Naive thymus-derived CD4-positive, alpha-beta T cell (primary cell): Measurements from ENCODE around the gene FAXDC2. TPM values are rescaled to one million over a fixed set of nuclear protein-coding genes. Genes with fewer than 3 reads are reported as not detected.
A peak's percentile ranks its signal among the peaks of the same experiment; 100 is the strongest.

Source experiments
- ATAC-seq: fragments of 150-1000 bp; cut with Tn5 transposase; 2 replicates; pipeline ENCODE4 v1.10.0; 2021; ENCODE audit warnings: mild to moderate bottlenecking, moderate library complexity
- CTCF ChIA-PET: fragments of 350-600 bp; sonication (Branson Sonifier 250); formaldehyde crosslinking; loops from one replicate; lab custom pipeline; 2021; ENCODE audit warnings: antibody characterized with exemption; lab: Charles Lee
- POLR2A ChIA-PET: fragments of 350-600 bp; sonication (Branson Sonifier 250); formaldehyde crosslinking; loops from one replicate; lab custom pipeline; 2021; ENCODE audit warnings: antibody characterized with exemption, inconsistent platforms; lab: Charles Lee
- DNase-seq, 9 donors: peaks; one replicate each; pipeline versions ENCODE4 v3.0.0 to v3.0.0-alpha.2; 2020 to 2022; ENCODE audit warnings: mixed read lengths in 1 of 9
- H3K27ac ChIP-seq: one replicate; pipeline ENCODE4 v1.7.0; 2013; ENCODE audit warnings: mild to moderate bottlenecking, low read depth, low read length, moderate library complexity
- H3K27me3 ChIP-seq, 2 donors: one replicate each; pipeline ENCODE4 v1.7.0; 2013; ENCODE audit warnings: low read length in 2 of 2, mild to moderate bottlenecking in 2 of 2, moderate library complexity in 2 of 2; ENCODE audit not compliant: control insufficient read depth in 2 of 2, insufficient read depth in 2 of 2
- H3K36me3 ChIP-seq, 3 experiments: 1 replicate in 2 of 3; 2 replicates in 1 of 3; pipeline ENCODE4 v1.7.0; 2013; ENCODE audit warnings: low read length in 3 of 3, mild to moderate bottlenecking in 3 of 3, moderate library complexity in 1 of 3; ENCODE audit not compliant: insufficient read depth in 3 of 3, control insufficient read depth in 2 of 3
- H3K4me1 ChIP-seq, 2 donors: one replicate each; pipeline ENCODE4 v1.7.0; 2013; ENCODE audit warnings: low read length in 2 of 2, mild to moderate bottlenecking in 2 of 2, moderate library complexity in 1 of 2; ENCODE audit not compliant: control insufficient read depth in 2 of 2, insufficient read depth in 2 of 2
- H3K4me3 ChIP-seq: 2 replicates; pipeline ENCODE4 v1.7.0; 2013; ENCODE audit warnings: mild to moderate bottlenecking, low read length
- H3K9me3 ChIP-seq, 3 experiments: 1 replicate in 2 of 3; 2 replicates in 1 of 3; pipeline ENCODE4 v1.7.0; 2013; ENCODE audit warnings: low read length in 3 of 3; ENCODE audit not compliant: control insufficient read depth in 2 of 3
- H3K27ac Mint-ChIP-seq, 9 donors: one replicate each; pipeline ENCODE4 v1.8.0; 2020 to 2022; ENCODE audit warnings: mixed read lengths in 9 of 9, mild to moderate bottlenecking in 8 of 9, moderate library complexity in 5 of 9, inconsistent platforms in 2 of 9
- H3K27me3 Mint-ChIP-seq, 5 donors: one replicate each; pipeline ENCODE4 v1.8.0; 2021 to 2022; ENCODE audit warnings: mixed read lengths in 5 of 5, mild to moderate bottlenecking in 1 of 5
- H3K36me3 Mint-ChIP-seq, 5 donors: one replicate each; pipeline ENCODE4 v1.8.0; 2020 to 2022; ENCODE audit warnings: mixed read lengths in 5 of 5, mild to moderate bottlenecking in 3 of 5, inconsistent platforms in 1 of 5
- H3K4me1 Mint-ChIP-seq, 7 donors: one replicate each; pipeline ENCODE4 v1.8.0; 2020 to 2022; ENCODE audit warnings: mixed read lengths in 7 of 7, mild to moderate bottlenecking in 3 of 7, inconsistent platforms in 1 of 7
- H3K4me3 Mint-ChIP-seq, 10 donors: one replicate each; pipeline ENCODE4 v1.8.0; 2020 to 2022; ENCODE audit warnings: mild to moderate bottlenecking in 10 of 10, mixed read lengths in 10 of 10, moderate library complexity in 6 of 10, inconsistent platforms in 2 of 10
- H3K9me3 Mint-ChIP-seq, 11 donors: one replicate each; pipeline ENCODE4 v1.8.0; 2020 to 2022; ENCODE audit warnings: mixed read lengths in 11 of 11, mild to moderate bottlenecking in 4 of 11, inconsistent platforms in 1 of 11, moderate library complexity in 1 of 11
- intact Hi-C, 2 donors: fragments of 100-400 bp; cut with micrococcal nuclease; formaldehyde crosslinking; loops; one replicate each; pipeline ENCODE4 v1.15.1; 2023
- polyA plus RNA-seq, 2 donors: library from polyadenylated mRNA; unstranded; fragments of 300-500 nt; fragmentation: Illumina TruSeq; gene quantifications; one replicate each; pipeline ENCODE4 v1.2.3, GENCODE V29; 2021
- total RNA-seq, 6 experiments: library from RNA in 5 of 6; stranded (reverse) in 5 of 6; gene quantifications; 1 replicate in 5 of 6; 2 replicates in 1 of 6; pipeline ENCODE4 v1.2.3 and lab custom pipeline; 2021 to 2026

FAXDC2 gene
- total and polyA plus RNA-seq, 7 experiments from 2014 or later: 0.30 to 1.9 (median 0.40) TPM; not detected in 3

DNA sequence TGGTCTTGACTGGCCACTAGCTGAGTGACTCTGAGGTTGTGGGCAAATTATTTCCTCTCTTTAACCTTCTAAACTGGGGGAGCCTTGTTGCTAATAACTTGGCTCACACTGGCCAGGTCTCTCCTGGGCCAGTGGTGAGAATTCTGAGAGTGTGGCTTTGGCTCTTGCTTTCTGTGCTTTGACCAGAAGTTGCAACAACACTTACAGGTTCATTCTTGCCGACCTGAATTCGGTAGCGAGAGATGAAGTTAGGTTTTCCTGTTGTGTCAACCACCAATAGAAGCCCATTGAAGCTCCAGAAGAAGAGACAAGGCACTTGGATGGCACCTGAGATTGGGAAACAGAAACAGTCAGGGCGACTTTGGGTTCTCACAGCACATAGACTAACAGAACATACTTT, 19.8 kb downstream of the FAXDC2 start:
- H3K27me3 Mint-ChIP-seq: no peaks in the 10 kb centered on the region
- ChIA-PET CTCF (no interaction called here), POLR2A (interaction anchor here (1.0 to 3.8 kb wide), 4 partner anchors 10 to 72 kb away, joined by 3 to 25 read pairs (median 8); partner anchors contain the start of gene CNOT8)
- intact Hi-C loops: loop anchor here in 1 of 2 donors (1.0 to 2.0 kb wide), 2 partner anchors 18 to 27 kb away; no protein-coding TSS in a partner anchor
- DNase-seq: no peak
- Histone ChIP-seq H3K27ac (peak overlapping the region; percentile 66), H3K4me1 (peaks cover 18 to 28% of the 10 kb centered on the region in 2 donors), H3K27me3 (no peaks in the 10 kb centered on the region), H3K4me3 (no peak overlapping the region), H3K9me3 (no peaks in the 10 kb centered on the region), H3K36me3 (no peaks in the 10 kb centered on the region)
- peak overlapping the region in 9 of 10 donors; percentile 45 to 82 (median 73) for H3K4me3 Mint-ChIP-seq
- H3K9me3 Mint-ChIP-seq: peaks cover 0 to 1% (median 0%) of the 10 kb centered on the region in 11 donors
- H3K27ac Mint-ChIP-seq: peak overlapping the region; percentile 85 to 91 (median 89)
- H3K4me1 Mint-ChIP-seq: peaks cover 21 to 64% (median 55%) of the 10 kb centered on the region in 7 donors
- peaks cover 0 to 15% (median 5%) of the 10 kb centered on the region in 5 donors for H3K36me3 Mint-ChIP-seq
- no peak for ATAC-seq

DNA sequence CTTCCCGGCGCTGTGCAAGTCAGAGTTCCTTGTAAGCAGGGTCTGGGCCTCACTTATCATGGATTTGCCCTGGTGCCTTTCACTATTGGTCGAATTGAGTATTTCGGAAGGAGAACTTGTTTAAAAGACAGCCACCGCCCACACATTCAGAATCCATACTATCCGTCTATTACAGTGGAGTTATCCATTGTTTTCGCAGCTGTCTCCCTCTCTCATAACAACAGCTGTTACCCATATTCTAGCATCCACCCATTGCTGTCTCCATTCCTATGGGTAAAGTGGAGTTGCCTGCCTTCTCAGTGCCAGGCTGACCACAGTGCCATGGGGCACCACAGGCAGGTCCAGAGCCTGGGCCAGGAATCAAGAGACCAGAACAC, 20.2 kb downstream of the FAXDC2 start:
- peaks cover 0 to 16% (median 6%) of the 10 kb centered on the region in 5 donors for H3K36me3 Mint-ChIP-seq
- no peaks in the 10 kb centered on the region for H3K27me3 Mint-ChIP-seq
- ATAC-seq (no peak), DNase-seq (no peak)
- peak overlapping the region; percentile 49 to 84 (median 75) for H3K4me3 Mint-ChIP-seq
- Histone ChIP-seq H3K4me1 (peaks cover 18 to 28% of the 10 kb centered on the region in 2 donors), H3K9me3 (no peaks in the 10 kb centered on the region), H3K36me3 (no peaks in the 10 kb centered on the region), H3K27me3 (no peaks in the 10 kb centered on the region), H3K27ac (peak overlapping the region; percentile 66), H3K4me3 (peak overlapping the region; percentile 21)
- H3K4me1 Mint-ChIP-seq: peaks cover 21 to 66% (median 57%) of the 10 kb centered on the region in 7 donors
- intact Hi-C loops: loop anchor here in 1 of 2 donors (1.0 to 2.0 kb wide), 2 partner anchors 17 to 27 kb away; no protein-coding TSS in a partner anchor
- peak overlapping the region; percentile 85 to 91 (median 89) for H3K27ac Mint-ChIP-seq
- peaks cover 0 to 1% (median 0%) of the 10 kb centered on the region in 11 donors for H3K9me3 Mint-ChIP-seq
- CTCF ChIA-PET: interaction anchor here (1.5 kb wide), 1 partner anchor 180 kb away, joined by 6 read pairs; no protein-coding TSS in a partner anchor
- POLR2A ChIA-PET: interaction anchor here (0.9 to 3.8 kb wide), 6 partner anchors 10 to 72 kb away, joined by 3 to 25 read pairs (median 8); partner anchors contain the start of gene CNOT8

DNA sequence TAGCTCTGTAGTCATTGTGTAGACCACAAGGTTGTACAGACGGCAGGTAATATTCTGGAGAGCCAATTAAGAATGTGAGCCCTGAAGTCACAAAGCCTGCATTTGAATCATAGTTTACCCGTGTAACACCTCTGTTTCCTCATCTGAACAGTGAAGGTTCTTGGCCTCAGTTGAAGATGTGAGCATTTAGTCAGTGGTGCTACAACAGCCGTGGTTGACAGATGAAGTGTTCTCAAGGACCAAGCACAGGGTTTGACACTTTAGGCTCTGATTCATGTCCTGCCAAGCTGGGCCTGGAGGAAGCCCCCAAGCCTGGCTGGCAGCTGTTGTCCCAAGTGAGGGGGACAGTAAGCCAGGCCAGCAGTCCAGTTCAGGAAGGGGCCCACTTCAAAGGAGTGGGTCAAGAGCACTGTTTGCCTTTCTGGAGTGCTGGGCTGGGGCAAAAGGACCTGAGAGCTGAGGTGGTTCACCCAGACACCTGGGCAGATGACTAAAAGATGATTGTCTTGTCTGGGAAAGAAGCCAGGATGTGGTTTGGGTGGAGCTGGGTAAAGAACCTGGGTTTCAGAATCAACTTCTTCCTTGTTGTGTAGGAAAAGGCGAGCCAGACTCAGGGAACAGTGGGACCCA, 20.7 kb downstream of the FAXDC2 start:
- peak in 8 of 9 donors; percentile 12 to 51 (median 36) for DNase-seq
- Mint-ChIP-seq H3K4me3 (peak overlapping the region; percentile 49 to 84 (median 75)), H3K36me3 (peaks cover 0 to 16% (median 6%) of the 10 kb centered on the region in 5 donors), H3K27me3 (no peaks in the 10 kb centered on the region), H3K9me3 (peaks cover 0 to 1% (median 0%) of the 10 kb centered on the region in 11 donors), H3K27ac (peak overlapping the region; percentile 85 to 91 (median 89)), H3K4me1 (peaks cover 21 to 64% (median 55%) of the 10 kb centered on the region in 7 donors)
- CTCF ChIA-PET: interaction anchor here (1.2 to 1.5 kb wide), 2 partner anchors 12 to 179 kb away, joined by 3 to 6 read pairs; no protein-coding TSS in a partner anchor
- Histone ChIP-seq H3K27ac (peak overlapping the region; percentile 66), H3K27me3 (no peaks in the 10 kb centered on the region), H3K9me3 (no peaks in the 10 kb centered on the region), H3K4me3 (peak overlapping the region; percentile 21), H3K4me1 (peaks cover 18 to 28% of the 10 kb centered on the region in 2 donors), H3K36me3 (no peaks in the 10 kb centered on the region)
- POLR2A ChIA-PET: interaction anchor here (0.7 to 3.8 kb wide), 8 partner anchors 9 to 72 kb away, joined by 3 to 25 read pairs (median 6); partner anchors contain the start of gene CNOT8
- intact Hi-C loops: loop anchor here (1.0 to 2.0 kb wide), 3 partner anchors 17 to 29 kb away; partner anchors contain the start of gene CNOT8 (in 1 of the 2)
- peak; percentile 45 for ATAC-seq

DNA sequence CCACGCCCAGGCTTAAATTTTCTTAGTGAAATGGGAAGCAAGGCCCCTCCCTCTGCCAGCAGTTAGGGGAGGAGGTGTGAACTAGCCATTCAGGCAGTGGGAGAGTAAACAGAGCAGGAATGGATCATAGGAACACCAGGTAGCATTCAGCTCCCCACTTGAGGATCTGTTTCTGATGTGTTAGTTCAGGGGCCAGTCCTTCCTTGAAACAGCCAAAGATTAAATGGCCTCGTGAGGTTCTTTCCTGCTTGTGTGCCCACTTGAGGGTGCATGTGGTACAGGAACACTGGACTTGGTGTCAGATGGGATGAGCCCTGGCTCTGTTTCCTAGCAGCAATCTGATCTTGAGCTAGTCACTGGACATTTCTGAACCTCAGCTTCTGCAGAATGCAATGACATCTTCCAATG, 21.2 kb downstream of the FAXDC2 start:
- POLR2A ChIA-PET: interaction anchor here (0.7 to 3.8 kb wide), 8 partner anchors 9 to 71 kb away, joined by 3 to 25 read pairs (median 6); partner anchors contain the start of gene CNOT8
- no peak overlapping the region for H3K4me3 ChIP-seq
- Mint-ChIP-seq H3K9me3 (peaks cover 0 to 1% (median 0%) of the 10 kb centered on the region in 11 donors), H3K27me3 (no peaks in the 10 kb centered on the region), H3K4me1 (peaks cover 16 to 59% (median 50%) of the 10 kb centered on the region in 7 donors), H3K36me3 (peaks cover 0 to 16% (median 6%) of the 10 kb centered on the region in 5 donors), H3K27ac (peak overlapping the region; percentile 85 to 91 (median 89)), H3K4me3 (peak overlapping the region; percentile 49 to 84 (median 75))
- ATAC-seq (no peak), DNase-seq (peak in 1 of 9 donors; percentile 1)
- intact Hi-C loops: loop anchor here in 1 of 2 donors (2.0 kb wide), 1 partner anchor 30 kb away; the partner anchor contains the start of gene CNOT8
- H3K27me3 ChIP-seq: no peaks in the 10 kb centered on the region
- peaks cover 18 to 28% of the 10 kb centered on the region in 2 donors for H3K4me1 ChIP-seq
- no peaks in the 10 kb centered on the region for H3K9me3 ChIP-seq
- H3K36me3 ChIP-seq: peaks cover 0 to 2% (median 0%) of the 10 kb centered on the region in 3 experiments
- CTCF ChIA-PET: interaction anchor here (1.2 to 1.5 kb wide), 2 partner anchors 12 to 179 kb away, joined by 3 to 6 read pairs; no protein-coding TSS in a partner anchor
- H3K27ac ChIP-seq: peak overlapping the region; percentile 66

DNA sequence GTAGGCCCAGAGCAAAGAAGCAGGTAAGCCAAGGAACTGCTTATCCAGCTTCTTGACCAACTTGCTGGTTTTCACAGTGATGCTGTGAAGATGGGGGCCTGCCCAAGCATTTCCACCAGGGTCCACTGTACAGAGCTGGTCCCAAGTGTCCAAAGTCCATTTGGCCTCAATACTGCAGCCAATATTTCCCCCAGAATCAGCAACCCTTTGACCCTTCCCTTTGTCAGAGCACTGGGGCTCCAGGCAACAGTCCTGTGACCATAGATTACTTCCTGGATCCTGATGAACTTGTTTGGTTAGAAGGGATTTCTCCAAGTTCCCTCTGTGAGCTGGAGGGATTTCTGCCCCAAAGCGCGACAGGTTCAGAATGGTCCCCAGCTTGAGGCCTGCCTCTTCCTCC, 26.3 kb downstream of the FAXDC2 start:
- H3K27ac Mint-ChIP-seq: peak overlapping the region in 2 of 9 donors; percentile 21 to 51
- H3K27ac ChIP-seq: no peak overlapping the region
- H3K36me3 ChIP-seq: peaks cover 0 to 13% (median 0%) of the 10 kb centered on the region in 3 experiments
- intact Hi-C loops: no loop called here
- peaks cover 10 to 46% (median 29%) of the 10 kb centered on the region in 7 donors for H3K4me1 Mint-ChIP-seq
- ChIA-PET CTCF (no interaction called here), POLR2A (interaction anchor here (0.6 kb wide), 1 partner anchor 33 kb away, joined by 3 read pairs; no protein-coding TSS in a partner anchor)
- DNase-seq (no peak), ATAC-seq (no peak)
- H3K27me3 ChIP-seq: no peaks in the 10 kb centered on the region
- H3K4me1 ChIP-seq: peaks cover 1 to 9% of the 10 kb centered on the region in 2 donors
- no peaks in the 10 kb centered on the region for H3K9me3 Mint-ChIP-seq
- H3K4me3 ChIP-seq: no peak overlapping the region
- no peaks in the 10 kb centered on the region for H3K27me3 Mint-ChIP-seq
- H3K36me3 Mint-ChIP-seq: peaks cover 0 to 22% (median 10%) of the 10 kb centered on the region in 5 donors
- no peaks in the 10 kb centered on the region for H3K9me3 ChIP-seq
- H3K4me3 Mint-ChIP-seq: no peak overlapping the region

DNA sequence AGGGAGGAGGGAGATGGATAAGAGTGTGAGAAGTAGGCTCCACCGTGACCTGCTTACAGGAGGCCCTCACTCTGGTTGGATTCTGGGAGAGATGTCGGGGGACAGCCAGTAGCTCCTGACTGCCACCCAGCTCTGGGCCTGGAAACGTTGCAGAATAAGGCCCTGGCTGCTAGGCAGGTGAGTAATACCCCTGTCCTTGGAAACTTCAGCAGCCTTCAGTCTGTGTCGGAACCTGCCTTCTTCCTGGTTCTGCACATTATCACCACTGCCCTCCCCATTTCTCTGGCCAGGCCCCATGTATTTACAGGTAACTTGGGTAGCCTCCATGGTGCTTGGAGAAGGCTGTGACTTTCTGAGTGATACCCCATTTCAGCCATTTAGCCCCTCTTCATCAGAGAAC, 26.8 kb downstream of the FAXDC2 start:
- H3K4me1 Mint-ChIP-seq: peaks cover 9 to 44% (median 26%) of the 10 kb centered on the region in 7 donors
- DNase-seq (no peak), ATAC-seq (no peak)
- intact Hi-C loops: no loop called here
- H3K36me3 ChIP-seq: peaks cover 0 to 13% (median 0%) of the 10 kb centered on the region in 3 experiments
- H3K9me3 ChIP-seq: no peaks in the 10 kb centered on the region
- peaks cover 0 to 23% (median 10%) of the 10 kb centered on the region in 5 donors for H3K36me3 Mint-ChIP-seq
- POLR2A ChIA-PET: interaction anchor here (0.6 kb wide), 1 partner anchor 34 kb away, joined by 3 read pairs; no protein-coding TSS in a partner anchor
- H3K27me3 Mint-ChIP-seq: no peaks in the 10 kb centered on the region
- H3K27me3 ChIP-seq: no peaks in the 10 kb centered on the region
- CTCF ChIA-PET: no interaction called here
- H3K9me3 Mint-ChIP-seq: no peaks in the 10 kb centered on the region
- H3K4me3 ChIP-seq: no peak overlapping the region
- no peak overlapping the region for H3K4me3 Mint-ChIP-seq
- H3K27ac Mint-ChIP-seq: peak overlapping the region in 3 of 9 donors; percentile 21 to 53 (median 34)
- H3K4me1 ChIP-seq: peaks cover 0 to 5% of the 10 kb centered on the region in 2 donors
- no peak overlapping the region for H3K27ac ChIP-seq
